PC-9 (cell line): Measurements from ENCODE around the gene TNIK. TPM values are rescaled to one million over a fixed set of nuclear protein-coding genes. Genes with fewer than 3 reads are reported as not detected.

Experiments used
- BruUV-seq: library from RNA; stranded (reverse); fragments of 400-500 nt; replicated peaks from 2 replicates; lab custom pipeline; 2021; lab: Mats Ljungman, UMichigan
- CTCF ChIA-PET: fragments of 300-600 bp; sonication (Branson Sonifier 250); formaldehyde crosslinking; loops from one replicate; lab custom pipeline; 2022; ENCODE audit warnings: antibody characterized with exemption; lab: Charles Lee
- POLR2A ChIA-PET: fragments of 300-600 bp; sonication (Branson Sonifier 250); formaldehyde crosslinking; loops from one replicate; lab custom pipeline; 2022; ENCODE audit warnings: antibody characterized with exemption; ENCODE audit not compliant: unreplicated experiment; lab: Charles Lee
- DNase-seq, 2 experiments: peaks; one replicate each; pipeline versions ENCODE4 v3.0.0 to v3.0.0-alpha.2; 2015 to 2022; ENCODE audit warnings: mixed read lengths in 1 of 2
- H2AFZ ChIP-seq: fragments of 200-600 bp; sonication (generic); 2 replicates; pipeline ENCODE4 v1.8.1; 2017; ENCODE audit warnings: antibody characterized with exemption
- H3F3A ChIP-seq: fragments of 200-600 bp; sonication (generic); 2 replicates; pipeline ENCODE4 v1.8.1; 2017; ENCODE audit warnings: antibody characterized with exemption, mild to moderate bottlenecking, low read depth; ENCODE audit not compliant: insufficient read depth
- H3K27ac ChIP-seq: fragments of 200-600 bp; sonication (generic); 2 replicates; pipeline ENCODE4 v1.6.1; 2016; ENCODE audit warnings: mixed run types
- H3K27me3 ChIP-seq: fragments of 200-600 bp; sonication (generic); 2 replicates; pipeline ENCODE4 v1.6.1; 2016; ENCODE audit warnings: low read depth, mixed run types; ENCODE audit not compliant: insufficient read depth
- H3K36me3 ChIP-seq: fragments of 200-600 bp; sonication (generic); 2 replicates; pipeline ENCODE4 v1.6.1; 2016; ENCODE audit warnings: low read depth, mixed run types
- H3K4me1 ChIP-seq: fragments of 200-600 bp; sonication (generic); replicated peaks from 2 replicates; pipeline ENCODE4 v1.6.1; 2016; ENCODE audit warnings: mixed run types; ENCODE audit not compliant: insufficient read depth
- H3K4me2 ChIP-seq: fragments of 200-600 bp; sonication (generic); 2 replicates; pipeline ENCODE4 v1.6.1; 2017; ENCODE audit warnings: mixed run types
- H3K4me3 ChIP-seq: fragments of 200-600 bp; sonication (generic); 2 replicates; pipeline ENCODE4 v1.6.1; 2016; ENCODE audit warnings: mixed run types
- H3K79me2 ChIP-seq: fragments of 200-600 bp; sonication (generic); 2 replicates; pipeline ENCODE4 v1.6.1; 2017; ENCODE audit warnings: low read depth, mixed run types
- H3K9me2 ChIP-seq: fragments of 200-600 bp; sonication (generic); 2 replicates; pipeline ENCODE4 v1.8.1; 2017; ENCODE audit warnings: mild to moderate bottlenecking; ENCODE audit not compliant: insufficient read depth
- H3K9me3 ChIP-seq: fragments of 200-600 bp; sonication (generic); 2 replicates; pipeline ENCODE4 v1.8.1; 2016; ENCODE audit warnings: low read depth; ENCODE audit not compliant: insufficient read depth
- H4K20me1 ChIP-seq: fragments of 200-600 bp; sonication (generic); 2 replicates; pipeline ENCODE4 v1.8.1; 2017; ENCODE audit not compliant: insufficient read depth
- EZH2 ChIP-seq: fragments of 200-600 bp; sonication (generic); IDR thresholded peaks from 2 replicates; pipeline ENCODE4 v1.8.0; 2017; ENCODE audit warnings: antibody characterized with exemption, low read depth
- intact Hi-C: fragments of 100-400 bp; cut with micrococcal nuclease; formaldehyde crosslinking; loops from one replicate; pipeline ENCODE4 v1.10.0; 2022; ENCODE audit not compliant: unreplicated experiment
- total RNA-seq: library from RNA; stranded (reverse); gene quantifications from 2 replicates; pipeline ENCODE4 v1.2.3, GENCODE V29; 2021
- TF ChIP-seq, protein P1 (sequence below): fragments of 200-600 bp; sonication (generic); conservative IDR thresholded peaks from 2 replicates; pipeline ENCODE4 v1.6.1; 2017; ENCODE audit warnings: mixed run types, antibody characterized with exemption, mild to moderate bottlenecking, moderate library complexity

TNIK gene
- total RNA-seq, 1 experiment from 2014 or later, result 30.7 TPM

DNA sequence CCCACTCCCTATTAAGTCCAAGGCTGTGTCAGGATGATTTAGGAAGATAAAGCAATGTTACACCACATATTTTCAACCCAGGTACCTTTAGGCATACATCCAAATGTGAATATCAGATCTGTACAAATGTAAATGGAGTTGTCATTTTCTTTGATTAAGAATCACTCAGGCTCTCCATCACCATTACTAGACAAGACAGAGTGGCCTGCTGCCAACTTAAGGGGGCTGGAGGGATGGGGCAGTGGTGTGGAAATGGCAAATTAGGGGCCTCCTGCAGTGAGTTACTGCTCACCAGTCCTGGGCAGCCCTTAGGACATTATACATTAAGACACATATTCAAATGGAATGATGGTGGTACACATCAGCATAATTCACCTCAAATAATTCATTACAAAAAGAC is 211.0 kb downstream of the TNIK start:
- H3K27me3 ChIP-seq, result no peaks in the 10 kb centered on the region
- no TSS peak for BruUV-seq
- H3K4me1 ChIP-seq, result peaks cover 11% of the 10 kb centered on the region
- ChIA-PET CTCF (interaction anchor here (0.6 kb wide), 1 partner anchor 100 kb away, joined by 3 read pairs; no protein-coding TSS in a partner anchor), POLR2A (interaction anchor here (0.6 kb wide), 2 partner anchors 9 to 13 kb away, joined by 4 to 7 read pairs; no protein-coding TSS in a partner anchor)
- no peaks in the 10 kb centered on the region for H3K36me3 ChIP-seq
- TF ChIP-seq, protein P1, sequence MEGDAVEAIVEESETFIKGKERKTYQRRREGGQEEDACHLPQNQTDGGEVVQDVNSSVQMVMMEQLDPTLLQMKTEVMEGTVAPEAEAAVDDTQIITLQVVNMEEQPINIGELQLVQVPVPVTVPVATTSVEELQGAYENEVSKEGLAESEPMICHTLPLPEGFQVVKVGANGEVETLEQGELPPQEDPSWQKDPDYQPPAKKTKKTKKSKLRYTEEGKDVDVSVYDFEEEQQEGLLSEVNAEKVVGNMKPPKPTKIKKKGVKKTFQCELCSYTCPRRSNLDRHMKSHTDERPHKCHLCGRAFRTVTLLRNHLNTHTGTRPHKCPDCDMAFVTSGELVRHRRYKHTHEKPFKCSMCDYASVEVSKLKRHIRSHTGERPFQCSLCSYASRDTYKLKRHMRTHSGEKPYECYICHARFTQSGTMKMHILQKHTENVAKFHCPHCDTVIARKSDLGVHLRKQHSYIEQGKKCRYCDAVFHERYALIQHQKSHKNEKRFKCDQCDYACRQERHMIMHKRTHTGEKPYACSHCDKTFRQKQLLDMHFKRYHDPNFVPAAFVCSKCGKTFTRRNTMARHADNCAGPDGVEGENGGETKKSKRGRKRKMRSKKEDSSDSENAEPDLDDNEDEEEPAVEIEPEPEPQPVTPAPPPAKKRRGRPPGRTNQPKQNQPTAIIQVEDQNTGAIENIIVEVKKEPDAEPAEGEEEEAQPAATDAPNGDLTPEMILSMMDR, result no peak
- TF ChIP-seq EZH2, result no peak
- no peaks in the 10 kb centered on the region; the same call in 1 of the 2 replicates for H3K9me3 ChIP-seq
- no peak overlapping the region for H3K27ac ChIP-seq
- no peaks in the 10 kb centered on the region for H4K20me1 ChIP-seq
- no peaks in the 10 kb centered on the region for H3K9me2 ChIP-seq
- 0 out of 2 replicates have a peak, but pooled peaks cover 5% of the 10 kb centered on the region for H3K79me2 ChIP-seq
- intact Hi-C loops, result no loop called here
- no peak overlapping the region for H3K4me2 ChIP-seq
- H3K4me3 ChIP-seq, result no peak overlapping the region
- H3F3A ChIP-seq, result 0 out of 2 replicates have a peak, but pooled peaks cover 3% of the 10 kb centered on the region
- DNase-seq, result no peak
- no peak overlapping the region for H2AFZ ChIP-seq

DNA sequence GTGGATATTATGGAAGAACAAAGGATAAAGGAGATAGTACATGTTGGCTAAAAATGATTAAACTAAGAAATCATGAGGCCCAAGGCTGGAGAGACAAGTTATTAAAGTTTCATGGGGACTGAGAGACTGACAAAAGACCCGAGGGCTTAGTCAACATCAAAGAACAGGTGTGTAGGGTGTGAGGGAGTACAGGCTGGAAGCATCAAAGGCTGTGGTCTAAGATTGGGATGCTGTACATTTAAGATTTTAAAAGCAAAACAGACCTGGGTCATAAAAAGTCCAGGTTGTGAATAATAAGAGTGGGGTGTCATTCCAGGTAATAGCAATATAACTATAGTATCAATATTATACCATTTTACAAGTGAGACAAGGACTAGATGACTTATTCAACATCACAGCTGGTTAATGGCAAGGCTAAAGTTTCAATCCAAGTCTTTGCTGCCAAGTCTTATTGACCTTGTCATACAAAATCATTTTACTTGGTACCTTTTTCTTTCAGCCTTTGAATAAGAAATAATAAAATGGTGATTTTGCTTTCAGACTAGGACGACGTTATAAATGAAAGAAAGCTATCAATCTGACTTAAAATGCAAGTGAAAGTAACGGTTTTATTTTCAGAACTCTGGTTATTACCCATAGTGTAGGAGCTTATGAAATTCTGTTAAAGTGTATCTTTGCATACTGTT is 211.6 kb downstream of the TNIK start:
- no peak for TF ChIP-seq EZH2
- TF ChIP-seq, protein P1, result no peak
- DNase-seq, result no peak
- H3K4me1 ChIP-seq, result peaks cover 11% of the 10 kb centered on the region
- no peak overlapping the region for H3K4me3 ChIP-seq
- H3F3A ChIP-seq, result 0 out of 2 replicates have a peak, but pooled peaks cover 3% of the 10 kb centered on the region
- H3K36me3 ChIP-seq, result no peaks in the 10 kb centered on the region
- H3K79me2 ChIP-seq, result 0 out of 2 replicates have a peak, but pooled peaks cover 5% of the 10 kb centered on the region
- H4K20me1 ChIP-seq, result no peaks in the 10 kb centered on the region
- H3K4me2 ChIP-seq, result no peak overlapping the region
- BruUV-seq, result no TSS peak
- no peak overlapping the region for H2AFZ ChIP-seq
- no peaks in the 10 kb centered on the region for H3K27me3 ChIP-seq
- intact Hi-C loops, result no loop called here
- POLR2A ChIA-PET, result no interaction called here
- H3K27ac ChIP-seq, result no peak overlapping the region
- no peaks in the 10 kb centered on the region for H3K9me2 ChIP-seq
- CTCF ChIA-PET, result no interaction called here
- H3K9me3 ChIP-seq, result no peaks in the 10 kb centered on the region; the same call in 1 of the 2 replicates

DNA sequence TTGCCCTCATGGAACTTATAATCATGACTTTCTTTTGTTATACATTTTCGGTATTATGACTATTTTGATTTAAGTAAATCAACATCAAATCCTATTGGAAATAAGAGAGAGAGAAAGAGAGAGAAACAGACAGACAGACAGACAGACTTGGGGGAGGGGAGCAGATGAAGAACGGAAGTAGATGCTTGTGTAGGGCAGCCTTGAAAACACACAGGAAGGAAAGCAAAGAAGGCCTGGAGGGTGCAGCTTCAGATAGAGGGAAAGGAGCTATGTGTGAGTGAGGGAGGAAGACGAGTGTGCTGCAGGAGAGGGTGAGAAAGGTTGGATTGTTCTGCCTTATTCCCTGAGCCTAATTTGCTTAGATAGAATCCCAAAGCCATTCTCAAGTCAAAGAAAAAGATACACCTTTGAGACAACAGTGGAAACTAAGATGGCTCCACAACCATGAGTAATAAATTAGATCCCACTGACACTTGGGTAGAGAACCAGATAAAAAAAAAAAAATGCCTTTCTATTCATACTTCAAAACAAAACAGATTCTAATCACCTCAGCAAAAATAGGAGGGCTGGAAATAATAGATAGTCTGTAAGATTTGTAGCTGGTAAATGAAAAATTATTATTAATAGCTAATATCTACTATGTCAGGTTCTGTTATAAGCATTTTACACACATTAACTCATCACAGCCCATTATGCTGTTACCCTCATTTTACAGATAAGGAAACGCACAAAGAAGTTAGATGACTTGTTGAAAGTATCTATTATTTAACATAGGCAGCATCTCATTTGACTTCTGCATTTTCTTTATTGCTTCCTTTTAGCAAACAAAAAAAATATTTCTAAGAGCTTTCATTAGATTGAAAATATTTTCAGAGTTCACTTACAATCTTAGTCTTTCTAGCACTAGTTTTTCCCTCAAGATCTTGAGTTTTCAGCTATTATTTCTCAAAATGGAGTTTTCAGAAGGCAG is 214.1 kb downstream of the TNIK start:
- no peak for DNase-seq

More for the DNA sequence above, 214.1 kb downstream of the TNIK start:
- Histone ChIP-seq H2AFZ (no peak overlapping the region), H4K20me1 (no peaks in the 10 kb centered on the region), H3K4me2 (no peak overlapping the region), H3K79me2 (0 out of 2 replicates have a peak, but pooled peaks cover 1% of the 10 kb centered on the region), H3K27me3 (no peaks in the 10 kb centered on the region), H3K4me1 (peaks cover 12% of the 10 kb centered on the region), H3K36me3 (no peaks in the 10 kb centered on the region), H3F3A (no peaks in the 10 kb centered on the region; the same call in 1 of the 2 replicates), H3K27ac (no peak overlapping the region), H3K9me3 (no peaks in the 10 kb centered on the region; the same call in 1 of the 2 replicates), H3K9me2 (no peaks in the 10 kb centered on the region), H3K4me3 (no peak overlapping the region)
- intact Hi-C loops, result no loop called here
- no peak for TF ChIP-seq EZH2
- TF ChIP-seq, protein P1, result no peak
- BruUV-seq, result no TSS peak
- ChIA-PET POLR2A (interaction anchor here (0.6 kb wide), 1 partner anchor 12 kb away, joined by 5 read pairs; no protein-coding TSS in a partner anchor), CTCF (no interaction called here)
